MM.1S (cell line): ENCODE results near the gene MNS1.
A peak's percentile ranks its signal among the peaks of the same experiment; 100 is the strongest.

ENCODE experiments used
- DNase-seq: peaks from one replicate; pipeline ENCODE4 v3.0.0-alpha.2; 2015
- H2AFZ ChIP-seq: fragments of 300-600 bp; sonication (generic); 2 replicates; pipeline ENCODE4 v1.6.0; 2016; ENCODE audit warnings: antibody characterized with exemption, low read length
- H3F3A ChIP-seq: fragments of 300-600 bp; sonication (generic); 2 replicates; pipeline ENCODE4 v1.6.1; 2016; ENCODE audit warnings: mild to moderate bottlenecking, antibody characterized with exemption, low read length, moderate library complexity, mixed read lengths; ENCODE audit not compliant: insufficient read depth
- H3K27ac ChIP-seq: fragments of 300-600 bp; sonication (generic); 2 replicates; pipeline ENCODE4 v1.5.1; 2016; ENCODE audit warnings: mild to moderate bottlenecking, low read length
- H3K27me3 ChIP-seq: fragments of 300-600 bp; sonication (generic); replicated peaks from 2 replicates; pipeline ENCODE4 v1.6.0; 2016; ENCODE audit warnings: low read length; ENCODE audit not compliant: insufficient read depth
- H3K36me3 ChIP-seq: fragments of 300-600 bp; sonication (generic); replicated peaks from 2 replicates; pipeline ENCODE4 v1.6.1; 2016; ENCODE audit warnings: mild to moderate bottlenecking, low read length, mixed read lengths; ENCODE audit not compliant: insufficient read depth
- H3K4me1 ChIP-seq: fragments of 300-600 bp; sonication (generic); 2 replicates; pipeline ENCODE4 v1.6.1; 2016; ENCODE audit warnings: low read length, mixed read lengths
- H3K4me2 ChIP-seq: fragments of 300-600 bp; sonication (generic); 2 replicates; pipeline ENCODE4 v1.6.0; 2016; ENCODE audit warnings: low read depth, low read length
- H3K4me3 ChIP-seq: fragments of 300-600 bp; sonication (generic); 2 replicates; pipeline ENCODE4 v1.5.1; 2016; ENCODE audit warnings: low read length, mixed read lengths
- H3K79me2 ChIP-seq: fragments of 300-600 bp; sonication (generic); 2 replicates; pipeline ENCODE4 v1.6.1; 2016; ENCODE audit warnings: mixed run types, low read length, mixed read lengths
- H3K9ac ChIP-seq: fragments of 300-600 bp; sonication (generic); 2 replicates; pipeline ENCODE4 v1.6.1; 2016; ENCODE audit warnings: low read length, mixed read lengths
- H3K9me2 ChIP-seq: fragments of 300-600 bp; sonication (generic); replicated peaks from 2 replicates; pipeline ENCODE4 v1.6.1; 2016; ENCODE audit warnings: mild to moderate bottlenecking, low read length, mixed read lengths; ENCODE audit not compliant: insufficient read depth
- H3K9me3 ChIP-seq: fragments of 300-600 bp; sonication (generic); replicated peaks from 2 replicates; pipeline ENCODE4 v1.6.1; 2016; ENCODE audit warnings: mild to moderate bottlenecking, low read length, mixed read lengths; ENCODE audit not compliant: insufficient read depth
- H4K20me1 ChIP-seq: fragments of 300-600 bp; sonication (generic); 2 replicates; pipeline ENCODE4 v1.6.1; 2016; ENCODE audit warnings: mild to moderate bottlenecking, low read length, moderate library complexity, mixed read lengths; ENCODE audit not compliant: insufficient read depth
- CTCF ChIP-seq: fragments of 300-600 bp; sonication (generic); IDR thresholded peaks from 2 replicates; pipeline ENCODE4 v1.5.1; 2016; ENCODE audit warnings: antibody characterized with exemption, low read length, mixed read lengths
- EZH2 ChIP-seq: fragments of 300-600 bp; sonication (generic); optimal IDR thresholded peaks from 2 replicates; pipeline ENCODE3; 2017; ENCODE audit warnings: low read depth, mild to moderate bottlenecking, antibody characterized with exemption, low read length, mixed read lengths
- EZH2phosphoT487 ChIP-seq: fragments of 300-600 bp; sonication (generic); IDR thresholded peaks from 2 replicates; pipeline ENCODE4 v1.6.1; 2018; ENCODE audit warnings: antibody characterized with exemption, low read length

Gene MNS1

GRCh38 chr15:56471440-56472069, 6.6 kb upstream of the MNS1 start:
- H3K79me2 ChIP-seq: no peaks in the 10 kb centered on the region
- H3K27ac ChIP-seq: no peak overlapping the region
- no peaks in the 10 kb centered on the region for H3K27me3 ChIP-seq
- H3K4me3 ChIP-seq: no peak overlapping the region
- H3K36me3 ChIP-seq: no peaks in the 10 kb centered on the region
- peaks cover 14% of the 10 kb centered on the region; the same call in 1 of the 2 replicates for H3F3A ChIP-seq
- H3K9ac ChIP-seq: no peak overlapping the region
- H4K20me1 ChIP-seq: 0 out of 2 replicates have a peak, but pooled peaks cover 4% of the 10 kb centered on the region
- H3K4me1 ChIP-seq: peaks cover 8% of the 10 kb centered on the region
- TF ChIP-seq EZH2phosphoT487 (no peak), CTCF (no peak), EZH2 (no peak)
- H2AFZ ChIP-seq: no peak overlapping the region
- no peak for DNase-seq
- no peak overlapping the region for H3K4me2 ChIP-seq
- H3K9me2 ChIP-seq: no peaks in the 10 kb centered on the region
- H3K9me3 ChIP-seq: no peaks in the 10 kb centered on the region

DNA sequence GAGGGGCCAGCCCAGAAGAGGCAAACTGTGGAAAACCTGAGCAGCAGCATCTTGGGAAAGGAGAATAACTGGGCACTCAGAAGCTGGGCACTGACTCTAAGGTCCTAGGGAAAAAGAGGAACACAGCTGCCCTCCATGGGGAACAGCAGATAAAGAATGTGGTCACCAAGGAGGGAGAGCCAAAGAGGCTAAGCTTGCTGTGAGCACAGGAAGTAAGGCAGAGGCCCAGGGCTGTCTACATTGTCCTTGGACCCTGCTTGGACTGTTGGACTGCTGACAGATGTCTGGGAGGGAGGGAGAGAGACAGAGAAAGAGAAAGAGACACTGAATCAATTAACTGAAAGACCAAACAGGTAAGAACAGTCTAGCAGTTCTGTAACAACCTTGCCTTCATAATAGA, 4.5 kb upstream of the MNS1 start:
- Histone ChIP-seq H3K4me3 (no peak overlapping the region), H3K4me1 (peaks cover 8% of the 10 kb centered on the region), H3K9me2 (no peaks in the 10 kb centered on the region), H3K4me2 (no peak overlapping the region), H3K27ac (no peak overlapping the region), H3K9me3 (no peaks in the 10 kb centered on the region), H3K9ac (no peak overlapping the region), H2AFZ (no peak overlapping the region), H3K79me2 (no peaks in the 10 kb centered on the region), H3K36me3 (no peaks in the 10 kb centered on the region), H4K20me1 (0 out of 2 replicates have a peak, but pooled peaks cover 4% of the 10 kb centered on the region), H3F3A (peaks cover 14% of the 10 kb centered on the region; the same call in 1 of the 2 replicates), H3K27me3 (no peaks in the 10 kb centered on the region)
- TF ChIP-seq CTCF (no peak), EZH2 (no peak), EZH2phosphoT487 (no peak)
- DNase-seq: no peak

GRCh38 chr15:56468401-56468800, 3.5 kb upstream of the MNS1 start:
- DNase-seq: peak; percentile 85
- no peak for TF ChIP-seq EZH2phosphoT487
- TF ChIP-seq CTCF: no peak
- TF ChIP-seq EZH2: no peak
- Histone ChIP-seq H3F3A (peaks cover 14% of the 10 kb centered on the region; the same call in 1 of the 2 replicates), H3K36me3 (no peaks in the 10 kb centered on the region), H3K9me3 (no peaks in the 10 kb centered on the region), H2AFZ (no peak overlapping the region), H3K4me2 (peak overlapping the region; percentile 53), H3K9ac (no peak overlapping the region), H4K20me1 (0 out of 2 replicates have a peak, but pooled peaks cover 4% of the 10 kb centered on the region), H3K79me2 (no peaks in the 10 kb centered on the region), H3K4me3 (no peak overlapping the region), H3K27me3 (no peaks in the 10 kb centered on the region), H3K9me2 (no peaks in the 10 kb centered on the region), H3K4me1 (peaks cover 8% of the 10 kb centered on the region), H3K27ac (no peak overlapping the region)
